Uterus (tissue), 4 donors: ENCODE data around the gene KCNK10. TPM values are rescaled to one million over a fixed set of nuclear protein-coding genes. Genes with fewer than 3 reads are reported as not detected.

Source experiments
- DNase-seq, 2 donors: peaks; one replicate each; pipeline ENCODE4 v3.0.0-alpha.2; 2019 to 2020
- H3K27ac ChIP-seq, 2 donors: fragments of 200-600 bp; sonication (generic); 1 replicate in 1 of 2; 2 replicates in 1 of 2; pipeline ENCODE4 v1.5.1; 2016 to 2018
- H3K27me3 ChIP-seq, 2 donors: fragments of 200-600 bp; sonication (generic); one replicate each; pipeline ENCODE4 v1.5.1; 2018 to 2019; ENCODE audit warnings: control low read depth in 1 of 2
- H3K36me3 ChIP-seq, 2 donors: fragments of 200-600 bp; sonication (generic); one replicate each; pipeline ENCODE4 v1.5.1; 2019; ENCODE audit warnings: control low read depth in 1 of 2
- H3K4me1 ChIP-seq, 2 donors: fragments of 200-600 bp; sonication (generic); one replicate each; pipeline ENCODE4 v1.5.1; 2018 to 2019; ENCODE audit warnings: control low read depth in 1 of 2
- H3K4me3 ChIP-seq, 2 donors: fragments of 200-600 bp; sonication (generic); 1 replicate in 1 of 2; 2 replicates in 1 of 2; pipeline ENCODE4 v1.5.1; 2018 to 2019; ENCODE audit warnings: mild to moderate bottlenecking in 1 of 2
- H3K9me3 ChIP-seq, 2 donors: fragments of 200-600 bp; sonication (generic); one replicate each; pipeline ENCODE4 v1.5.1; 2019; ENCODE audit warnings: control low read depth in 1 of 2
- POLR2A ChIP-seq, 2 donors: fragments of 450-650 bp; IDR thresholded peaks; one replicate each; pipeline ENCODE4 v1.6.1; 2016; ENCODE audit warnings: antibody characterized with exemption in 2 of 2, mild to moderate bottlenecking in 1 of 2, moderate library complexity in 1 of 2
- intact Hi-C: fragments of 100-400 bp; cut with DNase I; formaldehyde crosslinking; loops from one replicate; pipeline ENCODE4 v1.15.1; 2023; ENCODE audit warnings: low total_unique reads
- total RNA-seq, 4 donors: library from RNA; depleted of rRNA in 3 of 4; stranded (reverse); fragments of >200 nt in 3 of 4; gene quantifications; one replicate each; pipeline versions ENCODE4 v1.1.0 to v1.2.4, GENCODE V29; 2014 to 2023
- TF ChIP-seq, protein P1 (sequence below), 4 experiments: fragments of 200-600 bp in 2 of 4; fragments of 450-650 bp in 2 of 4; sonication (generic) in 2 of 4; IDR thresholded peaks; one replicate each; pipeline ENCODE4 v1.5.1; 2016 to 2019; ENCODE audit warnings: antibody characterized with exemption in 4 of 4, mild to moderate bottlenecking in 2 of 4, moderate library complexity in 1 of 4
- donor health status: DM: yes; HTN: yes; CAD: no.

KCNK10 gene
- total RNA-seq, 4 donors from 2014 or later: 0.14 TPM; not detected in 3

DNA sequence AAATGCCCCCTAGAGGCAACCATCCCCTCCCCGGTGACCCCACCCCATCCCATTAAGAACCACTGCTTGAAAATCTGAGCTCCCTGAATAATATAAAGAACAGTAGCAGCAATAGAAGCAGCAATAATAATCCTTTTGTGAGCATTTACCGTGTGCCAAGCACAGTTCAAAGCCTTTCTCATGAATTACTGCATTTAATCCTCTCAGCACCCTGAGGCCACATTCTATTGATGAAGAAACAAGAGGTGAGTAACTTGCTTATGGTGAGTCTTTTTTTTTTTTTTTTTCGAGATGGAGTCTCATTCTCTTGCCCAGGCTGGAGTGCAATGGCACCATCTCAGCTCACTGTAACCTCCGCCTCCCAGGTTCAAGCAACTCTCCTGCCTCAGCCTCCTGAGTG, 65.0 kb downstream of the KCNK10 start:
- no peak for TF ChIP-seq POLR2A (IDR thresholded peaks at IDR 0.05)
- TF ChIP-seq, protein P1, sequence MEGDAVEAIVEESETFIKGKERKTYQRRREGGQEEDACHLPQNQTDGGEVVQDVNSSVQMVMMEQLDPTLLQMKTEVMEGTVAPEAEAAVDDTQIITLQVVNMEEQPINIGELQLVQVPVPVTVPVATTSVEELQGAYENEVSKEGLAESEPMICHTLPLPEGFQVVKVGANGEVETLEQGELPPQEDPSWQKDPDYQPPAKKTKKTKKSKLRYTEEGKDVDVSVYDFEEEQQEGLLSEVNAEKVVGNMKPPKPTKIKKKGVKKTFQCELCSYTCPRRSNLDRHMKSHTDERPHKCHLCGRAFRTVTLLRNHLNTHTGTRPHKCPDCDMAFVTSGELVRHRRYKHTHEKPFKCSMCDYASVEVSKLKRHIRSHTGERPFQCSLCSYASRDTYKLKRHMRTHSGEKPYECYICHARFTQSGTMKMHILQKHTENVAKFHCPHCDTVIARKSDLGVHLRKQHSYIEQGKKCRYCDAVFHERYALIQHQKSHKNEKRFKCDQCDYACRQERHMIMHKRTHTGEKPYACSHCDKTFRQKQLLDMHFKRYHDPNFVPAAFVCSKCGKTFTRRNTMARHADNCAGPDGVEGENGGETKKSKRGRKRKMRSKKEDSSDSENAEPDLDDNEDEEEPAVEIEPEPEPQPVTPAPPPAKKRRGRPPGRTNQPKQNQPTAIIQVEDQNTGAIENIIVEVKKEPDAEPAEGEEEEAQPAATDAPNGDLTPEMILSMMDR (IDR thresholded peaks at IDR 0.05): no peak
- Histone ChIP-seq H3K9me3 (no peaks in the 10 kb centered on the region), H3K27me3 (no peaks in the 10 kb centered on the region), H3K36me3 (no peaks in the 10 kb centered on the region), H3K27ac (no peak overlapping the region), H3K4me3 (no peak overlapping the region), H3K4me1 (no peaks in the 10 kb centered on the region)
- no peak for DNase-seq
- intact Hi-C loops: no loop called here

DNA sequence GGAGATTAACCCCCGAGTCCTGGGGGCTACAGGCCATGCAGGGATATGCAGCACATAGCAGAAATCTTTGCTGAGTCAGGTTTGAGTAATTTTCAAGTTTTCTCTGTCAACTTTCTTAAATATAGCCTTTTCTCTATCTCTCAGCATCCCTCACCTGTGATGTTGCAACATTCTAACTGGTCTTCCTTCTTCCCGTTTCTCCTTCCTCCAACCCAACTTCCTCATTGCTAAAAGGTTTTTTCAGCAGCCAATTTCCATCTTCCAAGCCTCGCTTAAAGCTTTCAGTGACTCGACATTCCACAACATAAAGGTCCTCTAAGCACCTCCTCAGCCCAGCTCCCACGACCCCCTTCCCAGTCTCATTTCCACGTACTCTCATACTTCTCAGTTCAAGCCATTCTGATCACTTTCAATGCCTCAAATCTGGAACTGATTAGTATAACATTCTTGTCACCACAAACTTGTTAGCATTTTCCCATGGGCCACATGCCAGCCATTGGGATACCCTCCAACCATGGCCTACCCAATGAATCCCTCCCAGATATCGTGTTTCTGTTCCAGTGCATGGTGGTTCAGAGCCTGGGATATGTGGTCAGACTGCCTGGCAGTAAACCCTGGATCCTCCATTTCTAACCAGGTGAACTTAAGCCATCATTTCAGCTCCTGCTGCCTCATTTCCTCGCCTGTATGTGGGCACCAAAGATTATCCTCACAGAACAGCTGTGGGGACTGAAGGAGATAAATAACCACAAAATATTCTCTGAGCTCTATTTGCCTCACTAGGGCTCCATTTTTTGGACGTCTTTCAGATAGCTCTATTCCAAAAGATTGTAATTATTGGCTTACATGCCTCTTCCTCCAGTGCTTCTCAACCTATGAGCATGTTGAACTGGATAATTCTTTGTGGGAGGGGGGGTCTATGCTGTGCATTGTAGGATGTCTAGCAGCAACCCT, 65.8 kb downstream of the KCNK10 start:
- DNase-seq: no peak
- no peak overlapping the region for H3K4me3 ChIP-seq
- intact Hi-C loops: no loop called here

DNA sequence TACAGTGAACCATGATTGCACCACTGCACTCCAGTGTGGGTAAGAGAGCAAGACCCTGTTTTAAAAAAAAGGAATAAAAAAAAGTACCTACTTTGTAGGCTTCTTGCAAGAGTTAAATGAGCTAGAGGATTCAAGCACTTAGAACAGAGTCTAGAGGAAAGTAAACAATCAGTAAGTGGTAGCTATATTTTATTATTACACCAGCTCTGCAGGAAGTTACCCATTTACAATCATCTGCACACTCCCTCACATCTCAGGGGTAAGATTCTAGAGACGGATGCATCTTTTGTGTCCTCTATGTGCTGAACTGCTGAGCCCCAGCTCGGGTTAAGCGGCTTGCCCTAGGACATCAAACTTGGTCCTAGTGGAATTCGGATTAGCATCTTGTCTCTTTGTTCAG, 67.3 kb downstream of the KCNK10 start:
- no peaks in the 10 kb centered on the region for H3K36me3 ChIP-seq
- TF ChIP-seq POLR2A (IDR thresholded peaks at IDR 0.05): no peak
- TF ChIP-seq, protein P1 (IDR thresholded peaks at IDR 0.05): no peak
- no peak overlapping the region for H3K27ac ChIP-seq
- H3K4me1 ChIP-seq: no peaks in the 10 kb centered on the region
- H3K27me3 ChIP-seq: no peaks in the 10 kb centered on the region
- DNase-seq: no peak
- H3K9me3 ChIP-seq: no peaks in the 10 kb centered on the region
- no peak overlapping the region for H3K4me3 ChIP-seq
- intact Hi-C loops: no loop called here

More for the DNA sequence above, 65.8 kb downstream of the KCNK10 start:
- H3K9me3 ChIP-seq: no peaks in the 10 kb centered on the region
- TF ChIP-seq, protein P1 (IDR thresholded peaks at IDR 0.05): no peak
- no peak for TF ChIP-seq POLR2A (IDR thresholded peaks at IDR 0.05)
- no peaks in the 10 kb centered on the region for H3K27me3 ChIP-seq
- no peaks in the 10 kb centered on the region for H3K36me3 ChIP-seq
- H3K27ac ChIP-seq: no peak overlapping the region
- H3K4me1 ChIP-seq: no peaks in the 10 kb centered on the region

DNA sequence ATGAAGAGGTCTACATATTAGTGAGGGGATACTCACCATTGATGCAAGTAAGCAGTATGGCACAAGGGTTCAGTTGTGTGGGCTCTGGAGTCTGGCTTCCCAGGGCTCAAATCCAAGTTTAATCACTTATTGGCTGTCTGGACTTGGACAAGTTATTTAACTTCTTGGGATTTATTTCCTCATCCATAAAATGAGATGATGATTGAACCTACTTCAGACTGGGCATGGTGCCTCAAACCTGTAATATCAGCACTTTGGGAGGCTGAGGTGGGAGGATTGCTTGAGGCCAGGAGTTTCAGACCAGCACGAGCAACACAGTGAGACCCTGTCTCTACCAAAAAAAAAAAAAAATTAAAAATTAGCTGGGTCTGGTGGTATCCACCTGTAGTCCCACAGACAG, 67.9 kb downstream of the KCNK10 start:
- no peak overlapping the region for H3K4me3 ChIP-seq
- TF ChIP-seq, protein P1 (IDR thresholded peaks at IDR 0.05): no peak
- TF ChIP-seq POLR2A (IDR thresholded peaks at IDR 0.05): no peak
- no peak overlapping the region for H3K27ac ChIP-seq
- H3K9me3 ChIP-seq: no peaks in the 10 kb centered on the region
- no peaks in the 10 kb centered on the region for H3K36me3 ChIP-seq
- intact Hi-C loops: no loop called here
- H3K27me3 ChIP-seq: no peaks in the 10 kb centered on the region
- H3K4me1 ChIP-seq: no peaks in the 10 kb centered on the region
- DNase-seq: no peak

DNA sequence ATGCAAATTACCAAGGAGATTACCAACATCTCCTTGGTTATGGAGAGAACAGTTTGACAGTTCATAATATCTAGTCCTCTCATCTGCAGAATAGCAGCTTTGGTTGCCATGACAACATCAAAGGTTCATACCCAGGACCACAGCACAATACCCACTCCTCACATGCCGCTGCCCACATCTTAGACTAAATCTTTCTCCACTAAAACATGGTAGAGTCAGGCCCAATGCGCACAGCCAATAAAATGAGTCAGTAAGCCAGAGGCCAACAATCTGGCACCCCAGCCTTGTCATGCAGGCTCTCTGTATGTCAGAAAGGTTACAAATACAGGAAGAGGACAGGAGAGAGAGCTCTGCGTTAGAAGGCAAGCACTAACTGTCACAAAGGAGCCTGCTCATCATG, 70.6 kb downstream of the KCNK10 start:
- intact Hi-C loops: no loop called here
- no peak for TF ChIP-seq POLR2A (IDR thresholded peaks at IDR 0.05)
- TF ChIP-seq, protein P1 (IDR thresholded peaks at IDR 0.05): no peak
- Histone ChIP-seq H3K9me3 (no peaks in the 10 kb centered on the region), H3K27me3 (no peaks in the 10 kb centered on the region), H3K36me3 (no peaks in the 10 kb centered on the region), H3K4me1 (no peaks in the 10 kb centered on the region), H3K4me3 (no peak overlapping the region), H3K27ac (no peak overlapping the region)
- no peak for DNase-seq
